ENCODE results near the gene HTR4. TPM values are rescaled to one million over a fixed set of nuclear protein-coding genes. Genes with fewer than 3 reads are reported as not detected.

The HTR4 gene
- total and polyA plus RNA-seq, 2 donors (not counting 3 experiments of a cell fraction or from before 2014, with no cell fraction given): not detected

GRCh38 chr5:148465381-148466235 is 188.7 kb downstream of the HTR4 start:
- TF ChIP-seq MYC (IDR thresholded peaks at IDR 0.05; ENCODE audit: low read depth, low read length) (no peak), FOS (IDR thresholded peaks at IDR 0.05; ENCODE audit: borderline replicate concordance, insufficient read depth, low read length) (no peak), POLR2AphosphoS5 (IDR thresholded peaks at IDR 0.05; ENCODE audit: insufficient read depth, low read depth, low read length) (no peak), MAX (IDR thresholded peaks at IDR 0.05; ENCODE audit: insufficient read depth, insufficient read length) (no peak), POLR2A (IDR thresholded peaks at IDR 0.05; ENCODE audit: low read depth, low read length) (no peak), JUN (IDR thresholded peaks at IDR 0.05; ENCODE audit: borderline replicate concordance, insufficient read depth, insufficient read length, low read depth) (no peak), EZH2 (IDR thresholded peaks at IDR 0.05; ENCODE audit: borderline replicate concordance, low read depth, low read length, severe bottlenecking) (no peak)
- no peaks in the 10 kb centered on the region for H3K27me3 ChIP-seq (ENCODE audit: control insufficient read depth in 2 of 2, insufficient read depth in 2 of 2, low read length in 2 of 2)
- dilution Hi-C loops (cut with MboI; ENCODE audit: extremely low pct_ligation_motif_present, low sequenced_read_pairs) (no loop called here), intact Hi-C loops (cut with micrococcal nuclease) (loop anchor here (5.0 kb wide), 1 partner anchor 157 kb away; no protein-coding TSS in a partner anchor)
- ChIA-PET CTCF (interaction anchor here (0.7 to 1.7 kb wide), 5 partner anchors 13 to 649 kb away, joined by 3 to 5 read pairs (median 4); no protein-coding TSS in a partner anchor), POLR2A (no interaction called here)
- H3K9ac ChIP-seq (replicated peaks; ENCODE audit: extremely low read depth, insufficient read depth, low read length): no peak overlapping the region
- no peak for FAIRE-seq
- H4K20me1 ChIP-seq (replicated peaks; ENCODE audit: control insufficient read depth, extremely low read depth, insufficient read depth, low read length): no peaks in the 10 kb centered on the region
- no peak for DNase-seq (ENCODE audit: low read depth, low spot score)
- no peaks in the 10 kb centered on the region for H3K9me3 ChIP-seq (replicated peaks; ENCODE audit: control insufficient read depth, insufficient read depth, low read length)
- no peak overlapping the region for H3K4me3 ChIP-seq (replicated peaks in 1 of 3; ENCODE audit: insufficient read depth in 1 of 3, low read depth in 1 of 3, low read length in 3 of 3)
- H3K4me2 ChIP-seq (ENCODE audit: insufficient read depth, low read length): no peak overlapping the region
- BruUV-seq (replicated peaks): no TSS peak
- no peaks in the 10 kb centered on the region for H3K36me3 ChIP-seq (ENCODE audit: control insufficient read depth in 2 of 2, extremely low read depth in 1 of 2, insufficient read depth in 2 of 2, low read length in 2 of 2)
- no peaks in the 10 kb centered on the region for H3K79me2 ChIP-seq (ENCODE audit: control insufficient read depth, insufficient read depth, low read length)
- H3K9me1 ChIP-seq (replicated peaks; ENCODE audit: control insufficient read depth, extremely low read depth, insufficient read depth, low read length): no peaks in the 10 kb centered on the region
- H2AFZ ChIP-seq (ENCODE audit: low read depth, low read length): no peak overlapping the region
- H3K27ac ChIP-seq (ENCODE audit: insufficient read depth, low read depth, low read length): no peak overlapping the region
- peaks cover 23% of the 10 kb centered on the region for H3K4me1 ChIP-seq (ENCODE audit: control insufficient read depth, extremely low read depth, insufficient read depth, low read length)
